Body of pancreas (tissue), 4 donors: ENCODE results near the gene B3GALNT1.

ENCODE experiments used
- POLR2A ChIP-seq, 3 donors: fragments of 450-650 bp; IDR thresholded peaks; one replicate each; pipeline ENCODE4 v1.6.1; 2016; ENCODE audit warnings: antibody characterized with exemption in 3 of 3, mild to moderate bottlenecking in 2 of 3
- TF ChIP-seq, protein P1 (sequence below), 7 experiments: fragments of 450-650 bp in 4 of 7; fragments of 200-600 bp in 3 of 7; sonication (generic) in 3 of 7; IDR thresholded peaks; one replicate each; pipeline ENCODE4 v1.5.1; 2016 to 2019; ENCODE audit warnings: antibody characterized with exemption in 7 of 7

DNA sequence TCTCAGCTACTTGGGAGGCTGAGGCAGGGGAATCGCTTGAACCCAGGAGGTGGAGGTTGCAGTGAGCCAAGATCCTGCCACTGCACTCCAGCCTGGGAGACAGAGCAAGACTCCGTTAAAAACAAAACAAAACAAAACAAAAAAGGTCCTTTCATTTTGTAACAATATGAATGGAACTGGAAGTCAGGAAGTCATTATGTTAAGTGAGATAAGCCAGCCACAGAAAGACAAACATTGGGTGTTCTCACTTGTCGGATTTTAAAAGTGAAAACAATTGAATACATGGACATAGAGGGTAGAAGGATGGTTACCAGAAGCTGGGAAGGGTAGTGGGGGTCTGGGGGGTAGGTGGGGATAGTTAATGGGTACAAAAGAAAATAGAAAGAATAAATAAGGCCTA is 12.5 kb upstream of the B3GALNT1 start:
- TF ChIP-seq, protein P1, sequence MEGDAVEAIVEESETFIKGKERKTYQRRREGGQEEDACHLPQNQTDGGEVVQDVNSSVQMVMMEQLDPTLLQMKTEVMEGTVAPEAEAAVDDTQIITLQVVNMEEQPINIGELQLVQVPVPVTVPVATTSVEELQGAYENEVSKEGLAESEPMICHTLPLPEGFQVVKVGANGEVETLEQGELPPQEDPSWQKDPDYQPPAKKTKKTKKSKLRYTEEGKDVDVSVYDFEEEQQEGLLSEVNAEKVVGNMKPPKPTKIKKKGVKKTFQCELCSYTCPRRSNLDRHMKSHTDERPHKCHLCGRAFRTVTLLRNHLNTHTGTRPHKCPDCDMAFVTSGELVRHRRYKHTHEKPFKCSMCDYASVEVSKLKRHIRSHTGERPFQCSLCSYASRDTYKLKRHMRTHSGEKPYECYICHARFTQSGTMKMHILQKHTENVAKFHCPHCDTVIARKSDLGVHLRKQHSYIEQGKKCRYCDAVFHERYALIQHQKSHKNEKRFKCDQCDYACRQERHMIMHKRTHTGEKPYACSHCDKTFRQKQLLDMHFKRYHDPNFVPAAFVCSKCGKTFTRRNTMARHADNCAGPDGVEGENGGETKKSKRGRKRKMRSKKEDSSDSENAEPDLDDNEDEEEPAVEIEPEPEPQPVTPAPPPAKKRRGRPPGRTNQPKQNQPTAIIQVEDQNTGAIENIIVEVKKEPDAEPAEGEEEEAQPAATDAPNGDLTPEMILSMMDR (IDR thresholded peaks at IDR 0.05), result no peak
- TF ChIP-seq POLR2A (IDR thresholded peaks at IDR 0.05), result no peak
